Posterior vena cava (tissue), 2 donors: ENCODE measurements around the gene TOP2A. TPM values are rescaled to one million over a fixed set of nuclear protein-coding genes. Genes with fewer than 3 reads are reported as not detected.
A peak's percentile ranks its signal among the peaks of the same experiment; 100 is the strongest.

Experiments
- DNase-seq: peaks from one replicate; pipeline ENCODE4 v3.0.0-alpha.2; 2020; ENCODE audit warnings: low spot score
- intact Hi-C, 2 donors: fragments of 100-400 bp; cut with DNase I; formaldehyde crosslinking; loops; one replicate each; pipeline versions ENCODE4 v1.14.1 to v1.14.2; 2022 to 2023
- total RNA-seq, 2 donors: library from RNA; stranded (reverse); fragmentation: NEBNext Ultra II Directional; extraction: Animal tissue kit (Norgen Biotek cat#: 25700); gene quantifications; one replicate each; pipeline ENCODE4 v1.2.1, GENCODE V29; 2021
- donor health status: DM: yes; HTN: yes; CAD: no.
- donor health status: DM: yes; HTN: yes; CAD: no.

TOP2A gene
- total RNA-seq, 2 donors from 2014 or later: 1.1 to 2.2 TPM

DNA sequence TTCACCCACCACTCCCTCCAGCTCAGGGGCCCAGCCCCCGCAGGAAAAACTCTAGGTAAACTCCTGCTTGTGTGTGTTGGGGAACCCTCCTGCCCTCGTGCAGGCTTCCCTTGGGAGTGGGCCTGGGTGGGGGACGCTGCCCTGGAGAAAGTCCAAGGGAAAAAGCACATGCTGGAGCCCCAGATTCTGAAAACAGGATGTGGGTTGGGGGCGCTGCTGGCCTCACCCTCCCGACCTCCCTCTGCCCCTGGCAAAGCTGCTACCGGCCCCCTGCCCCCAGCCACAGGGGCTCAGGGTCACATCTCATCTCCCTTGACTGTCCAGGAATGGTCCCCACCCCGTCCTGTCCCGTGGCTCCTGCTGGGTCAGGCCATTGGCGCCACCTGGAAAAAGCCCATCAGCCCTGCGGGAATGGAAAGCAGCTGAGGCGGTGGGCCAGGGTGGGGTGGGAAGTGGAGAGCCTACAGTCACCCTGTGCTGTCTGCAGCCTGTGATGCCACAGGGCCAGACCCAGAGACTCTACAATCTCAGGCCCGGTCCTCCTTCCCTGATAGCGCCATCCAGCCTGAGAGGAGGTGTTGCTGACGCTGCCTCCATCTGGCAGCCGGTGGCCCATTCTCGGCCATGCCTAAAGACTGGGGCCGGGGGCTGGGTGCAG lies 50.7 kb downstream of the TOP2A start:
- intact Hi-C loops: loop anchor here in 1 of 2 donors (10.0 kb wide), 2 partner anchors 48 to 168 kb away; partner anchors contain the start of gene TOP2A
- DNase-seq: peak; percentile 52

DNA sequence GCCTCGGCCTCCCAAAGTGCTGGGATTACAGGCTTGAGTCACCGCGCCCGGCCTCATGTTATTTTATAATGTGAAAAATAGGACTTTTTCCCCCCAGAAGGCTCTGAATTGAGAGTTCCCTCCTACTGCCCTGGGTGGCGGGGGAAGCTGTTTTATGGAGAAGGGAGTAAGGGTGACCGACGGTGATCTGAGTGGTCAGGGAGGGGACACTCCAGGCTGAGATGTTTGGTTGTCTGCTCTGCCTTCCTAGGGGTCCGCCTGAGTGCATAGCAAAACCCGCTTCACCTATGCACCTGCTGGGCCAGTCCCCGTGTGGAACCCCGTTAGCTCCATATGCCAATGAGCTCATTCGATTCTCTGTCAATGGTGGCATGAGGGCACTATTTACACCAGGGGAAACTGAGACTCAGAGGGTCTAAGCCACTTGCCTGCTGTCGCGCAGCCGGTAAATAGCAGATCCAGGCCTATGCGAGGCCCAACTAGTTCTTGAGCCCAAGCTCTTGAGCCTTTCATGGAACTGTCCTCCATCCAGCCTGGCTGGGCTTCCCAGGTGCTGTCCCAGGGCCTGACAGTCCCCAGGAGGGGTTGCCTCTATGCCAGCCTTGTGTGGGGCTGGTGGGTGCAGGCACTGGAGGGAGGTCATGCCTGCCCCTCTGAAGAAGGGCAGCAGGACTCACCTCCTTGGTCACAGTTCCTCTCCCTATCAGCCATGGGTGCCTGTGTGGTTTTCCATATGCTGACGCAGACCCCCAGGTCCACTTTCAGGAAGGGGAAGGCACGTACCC lies 51.4 kb downstream of the TOP2A start:
- DNase-seq: peak; percentile 69
- intact Hi-C loops: loop anchor here in 1 of 2 donors (10.0 kb wide), 2 partner anchors 49 to 169 kb away; partner anchors contain the start of gene TOP2A

DNA sequence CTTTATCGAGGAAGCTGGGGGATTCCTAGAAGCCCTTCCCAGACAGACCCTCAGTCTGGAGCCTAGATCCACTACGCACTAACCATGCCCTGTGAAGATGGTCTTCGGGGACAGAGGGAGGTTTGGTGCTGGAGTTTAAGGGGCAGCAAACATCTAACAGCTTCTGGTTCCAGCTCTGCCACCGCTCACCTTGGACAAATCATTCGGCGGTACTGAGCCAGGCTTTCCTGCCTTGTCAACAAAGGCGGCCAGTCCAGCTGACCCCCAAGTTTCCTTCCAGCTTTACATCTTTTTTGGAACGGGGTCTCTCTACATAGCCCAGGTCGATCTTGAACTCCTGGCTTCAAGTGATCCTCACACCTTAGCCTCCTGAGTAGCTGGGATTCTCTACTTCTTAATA lies 52.8 kb downstream of the TOP2A start:
- peak; percentile 67 for DNase-seq
- intact Hi-C loops: loop anchor here (5.0 to 10.0 kb wide), 3 partner anchors 50 to 170 kb away; partner anchors contain the start of gene TOP2A (in 2 of the 2)

DNA sequence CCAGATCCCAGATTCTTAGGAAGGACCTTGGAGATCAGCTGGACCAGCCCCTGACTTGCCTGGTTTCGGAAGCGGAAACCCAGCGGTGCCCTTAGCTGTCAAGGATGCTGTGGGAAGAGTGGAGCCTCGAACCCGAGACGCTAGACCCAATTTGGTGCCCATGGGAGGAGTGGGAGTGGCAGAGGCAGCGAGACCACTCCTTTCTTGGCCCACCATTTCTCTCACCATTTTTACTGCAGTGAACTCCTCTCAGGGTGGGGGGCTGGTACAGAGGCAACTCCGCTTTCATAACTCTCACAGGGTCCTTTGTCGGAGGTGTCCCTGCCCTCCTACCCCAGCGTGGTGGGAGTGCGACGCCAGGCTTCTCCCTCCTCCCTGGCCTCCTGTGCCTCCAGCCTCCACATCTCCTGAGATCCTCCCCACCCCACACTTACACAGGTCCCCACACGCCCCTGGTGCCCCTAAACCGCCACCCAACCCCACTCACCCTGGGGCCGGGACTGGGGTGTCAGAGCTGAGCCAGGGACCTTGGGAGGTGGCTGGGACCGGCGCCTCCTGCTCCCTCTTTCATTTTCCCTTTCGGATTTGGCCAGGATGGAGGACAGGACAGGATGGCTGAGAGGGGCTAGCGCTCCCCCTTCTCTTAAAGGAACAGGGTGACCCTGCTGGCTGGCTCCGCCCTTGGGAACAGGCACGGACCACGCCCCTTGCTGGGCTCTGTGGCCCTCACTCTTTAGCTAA lies 53.4 kb downstream of the TOP2A start, which contains the start of gene GJD3:
GJD3 (minus strand) TSS at position 617 of the 741 bp plus-strand sequence. CDS start 922 bp downstream, outside the sequence.
- DNase-seq: peak; percentile 80
- intact Hi-C loops: loop anchor here (5.0 to 10.0 kb wide), 3 partner anchors 51 to 171 kb away; partner anchors contain the start of gene TOP2A (in 2 of the 2)

DNA sequence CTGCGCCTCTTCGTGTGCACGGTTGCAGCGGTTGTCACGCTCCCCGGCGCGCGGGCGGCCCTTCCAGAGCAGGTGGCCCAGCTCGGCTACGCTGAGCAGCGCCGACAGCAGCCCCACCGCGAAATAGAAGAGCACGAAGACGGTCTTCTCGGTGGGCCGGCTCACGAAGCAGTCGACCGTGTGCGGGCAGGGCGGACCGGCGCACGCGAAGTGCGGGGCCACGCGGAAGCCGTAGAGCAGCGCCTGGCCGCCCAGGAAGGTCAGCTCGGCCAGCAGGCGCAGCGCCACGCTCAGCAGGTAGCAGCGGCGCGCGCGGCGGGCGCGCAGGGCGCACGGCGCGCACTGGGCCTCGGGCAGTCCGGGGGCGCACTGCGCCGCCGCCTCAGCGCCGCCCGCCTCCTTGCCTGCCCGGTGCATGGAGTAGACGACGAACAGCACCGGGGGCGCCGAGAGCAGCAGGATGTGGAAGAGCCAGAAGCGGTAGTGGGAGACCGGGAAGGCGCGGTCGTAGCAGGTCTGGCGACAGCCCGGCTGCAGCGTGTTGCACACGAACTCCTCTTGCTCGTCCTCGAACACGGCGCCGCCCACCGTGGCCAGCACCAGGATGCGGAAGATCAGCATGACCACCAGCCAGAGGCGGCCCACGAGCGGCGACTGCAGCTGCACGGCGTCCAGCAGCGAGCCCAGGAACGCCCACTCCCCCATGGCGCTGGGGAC lies 54.4 kb downstream of the TOP2A start:
- intact Hi-C loops: loop anchor here (5.0 to 10.0 kb wide), 3 partner anchors 52 to 172 kb away; partner anchors contain the start of gene TOP2A (in 2 of the 2)
- DNase-seq: peak; percentile 81

DNA sequence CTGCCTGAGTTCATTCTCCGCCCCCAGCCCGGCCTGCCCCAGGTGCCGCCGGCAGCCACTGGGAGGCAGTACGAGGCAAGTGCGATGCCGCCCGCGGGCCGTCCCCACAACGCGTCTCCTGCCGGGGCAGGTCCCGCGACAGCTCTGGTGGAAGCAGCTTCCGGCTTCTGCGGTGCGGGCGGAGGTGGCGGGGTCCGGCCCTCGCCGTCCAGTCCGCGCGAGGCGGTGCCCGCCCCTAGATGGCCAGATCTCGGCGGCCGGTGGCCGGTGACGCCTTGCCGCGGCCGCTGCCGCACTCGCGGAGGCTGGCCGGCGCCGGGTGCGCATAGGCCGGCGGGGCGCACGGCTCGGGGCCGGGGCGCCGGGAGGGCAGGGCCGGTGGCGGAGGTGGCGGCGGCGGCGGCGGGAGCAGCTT lies 55.0 kb downstream of the TOP2A start:
- intact Hi-C loops: loop anchor here (5.0 to 10.0 kb wide), 3 partner anchors 52 to 172 kb away; partner anchors contain the start of gene TOP2A (in 2 of the 2)
- peak; percentile 94 for DNase-seq

DNA sequence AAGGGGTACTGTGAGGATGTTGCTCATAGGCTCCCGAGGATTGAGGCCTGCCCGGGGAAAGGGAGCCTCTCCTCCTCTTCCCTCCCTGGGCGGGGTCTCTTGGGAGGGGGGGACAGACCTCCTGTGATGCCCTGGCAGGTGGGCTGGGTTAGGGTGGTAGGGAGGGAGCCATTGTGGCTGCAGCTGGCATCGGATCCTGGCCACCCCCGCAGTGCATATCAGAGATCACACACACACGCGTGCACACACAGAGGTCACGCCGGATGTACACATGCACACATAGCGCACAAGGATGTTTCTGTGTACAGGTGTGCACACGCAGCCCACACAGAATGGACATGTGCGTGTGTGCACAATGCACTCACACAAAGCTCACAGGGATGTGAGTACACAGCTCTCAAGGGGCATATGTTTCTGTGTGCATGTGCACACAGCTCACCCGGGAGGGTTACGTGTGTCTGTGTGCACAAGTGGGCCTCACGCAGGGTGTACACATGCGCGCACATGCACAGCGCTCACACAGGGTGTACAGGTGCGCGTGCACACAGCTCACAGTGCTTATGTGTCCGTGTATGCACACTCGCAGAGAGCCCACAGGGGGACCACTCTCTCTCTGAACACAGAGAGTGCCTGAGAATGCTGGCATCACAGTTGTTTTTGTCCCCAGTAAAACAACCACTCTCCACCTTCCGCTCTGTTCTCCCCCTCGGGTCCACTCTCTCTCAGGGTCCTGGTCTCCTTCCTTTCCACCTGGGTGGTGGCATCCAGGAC lies 55.6 kb downstream of the TOP2A start:
- DNase-seq: peak; percentile 74
- intact Hi-C loops: loop anchor here (5.0 to 10.0 kb wide), 3 partner anchors 53 to 173 kb away; partner anchors contain the start of gene TOP2A (in 2 of the 2)

DNA sequence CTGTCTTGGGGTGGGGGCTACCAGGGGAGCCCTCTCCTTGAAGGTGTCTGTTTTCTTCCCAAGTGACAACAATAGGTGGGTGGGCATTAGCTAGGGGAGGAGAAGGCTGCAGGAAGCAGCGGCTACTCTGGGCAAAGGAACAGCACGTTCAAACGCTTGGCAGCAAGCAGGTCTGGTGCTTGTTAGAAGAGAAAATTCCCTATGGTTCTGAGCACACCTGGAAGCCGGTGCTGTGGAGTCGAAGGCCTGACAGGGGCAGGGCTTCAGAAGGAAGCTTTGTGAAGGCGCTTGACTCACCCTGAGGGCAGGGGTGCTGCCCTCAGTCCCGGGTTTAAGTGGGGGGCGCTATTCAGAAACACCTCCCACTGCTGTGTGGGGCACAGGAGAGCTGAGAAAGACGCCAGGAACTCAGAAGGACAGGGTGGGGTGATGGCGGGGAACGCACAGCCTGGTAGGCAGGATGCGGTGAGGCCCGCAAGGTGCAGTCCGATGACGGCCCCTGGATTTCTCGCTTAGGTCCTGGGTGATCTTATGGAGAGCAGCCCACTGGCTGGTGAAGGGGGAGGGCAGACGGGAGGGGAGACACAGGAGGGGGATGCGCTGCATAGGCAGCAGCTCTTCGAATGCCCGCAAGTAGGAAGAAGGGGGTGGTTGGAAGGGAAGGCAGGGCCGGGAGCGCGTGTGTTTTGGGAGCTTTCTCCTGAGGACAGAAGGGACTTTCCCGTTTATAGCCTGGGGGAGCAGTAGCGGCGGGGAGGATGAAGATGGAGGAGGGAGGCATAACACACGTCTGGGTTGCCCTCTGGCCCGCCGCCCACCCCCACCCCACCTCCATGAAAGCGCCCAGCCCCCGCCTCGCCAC lies 56.4 kb downstream of the TOP2A start:
- intact Hi-C loops: loop anchor here (5.0 to 10.0 kb wide), 3 partner anchors 54 to 174 kb away; partner anchors contain the start of gene TOP2A (in 2 of the 2)
- DNase-seq: no peak

DNA sequence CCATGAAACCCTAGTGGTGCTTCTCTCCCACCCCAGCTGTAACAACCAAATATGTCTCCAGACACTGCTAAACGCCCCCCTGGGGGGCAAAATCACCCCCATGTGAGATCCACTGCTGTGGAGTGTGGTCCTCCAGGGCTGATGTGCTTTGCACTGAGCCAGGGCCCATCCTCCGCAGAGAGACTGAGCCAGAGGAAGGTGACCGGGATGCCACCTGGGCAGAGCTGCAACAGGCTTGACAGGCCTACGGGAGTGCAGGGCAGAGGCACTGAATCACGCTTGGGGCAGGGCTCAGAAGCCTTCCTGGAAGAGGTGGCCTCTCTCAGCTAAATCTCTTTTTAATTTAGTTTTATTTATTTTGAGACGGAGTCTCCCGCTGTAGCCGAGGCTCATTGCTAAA lies 57.6 kb downstream of the TOP2A start:
- intact Hi-C loops: loop anchor here (5.0 to 10.0 kb wide), 3 partner anchors 55 to 175 kb away; partner anchors contain the start of gene TOP2A (in 2 of the 2)
- no peak for DNase-seq

DNA sequence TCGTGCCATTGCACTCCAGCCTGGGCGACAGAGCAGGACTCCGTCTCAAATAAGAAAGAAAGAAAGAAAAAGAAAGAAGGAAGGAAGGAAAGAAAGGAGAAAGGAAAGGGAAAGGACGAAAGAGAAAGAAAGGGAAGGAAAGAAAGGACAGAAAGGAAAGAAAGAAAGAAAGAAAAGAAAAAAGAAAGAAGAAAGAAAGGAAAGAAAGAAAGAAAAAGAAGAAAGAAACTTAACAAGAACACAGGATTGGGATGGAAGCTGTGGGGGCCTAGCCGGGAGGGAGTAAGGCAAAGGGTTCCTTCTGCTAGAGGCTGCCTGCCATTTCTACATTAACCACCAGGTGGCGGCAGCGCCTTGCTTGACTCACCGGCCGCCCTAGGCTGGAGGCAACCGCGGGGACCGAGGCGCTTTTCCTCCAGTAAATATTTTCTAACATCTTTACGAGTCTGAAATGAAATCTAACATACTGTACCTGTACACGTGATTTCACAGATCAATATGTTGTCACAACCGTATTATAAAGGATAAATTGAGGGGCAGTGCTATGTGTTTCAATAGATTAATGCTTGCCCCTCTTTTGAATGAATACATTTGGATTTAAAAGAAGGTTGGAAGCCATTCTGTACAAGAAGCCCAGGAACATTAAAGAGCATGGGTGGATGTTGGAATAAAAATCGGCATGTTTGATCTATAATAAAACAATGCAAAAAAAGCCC lies 59.2 kb downstream of the TOP2A start:
- peak; percentile 98 for DNase-seq
- intact Hi-C loops: loop anchor here in 1 of 2 donors (10.0 kb wide), 1 partner anchor 144 kb away; the partner anchor contains the start of gene WIPF2

DNA sequence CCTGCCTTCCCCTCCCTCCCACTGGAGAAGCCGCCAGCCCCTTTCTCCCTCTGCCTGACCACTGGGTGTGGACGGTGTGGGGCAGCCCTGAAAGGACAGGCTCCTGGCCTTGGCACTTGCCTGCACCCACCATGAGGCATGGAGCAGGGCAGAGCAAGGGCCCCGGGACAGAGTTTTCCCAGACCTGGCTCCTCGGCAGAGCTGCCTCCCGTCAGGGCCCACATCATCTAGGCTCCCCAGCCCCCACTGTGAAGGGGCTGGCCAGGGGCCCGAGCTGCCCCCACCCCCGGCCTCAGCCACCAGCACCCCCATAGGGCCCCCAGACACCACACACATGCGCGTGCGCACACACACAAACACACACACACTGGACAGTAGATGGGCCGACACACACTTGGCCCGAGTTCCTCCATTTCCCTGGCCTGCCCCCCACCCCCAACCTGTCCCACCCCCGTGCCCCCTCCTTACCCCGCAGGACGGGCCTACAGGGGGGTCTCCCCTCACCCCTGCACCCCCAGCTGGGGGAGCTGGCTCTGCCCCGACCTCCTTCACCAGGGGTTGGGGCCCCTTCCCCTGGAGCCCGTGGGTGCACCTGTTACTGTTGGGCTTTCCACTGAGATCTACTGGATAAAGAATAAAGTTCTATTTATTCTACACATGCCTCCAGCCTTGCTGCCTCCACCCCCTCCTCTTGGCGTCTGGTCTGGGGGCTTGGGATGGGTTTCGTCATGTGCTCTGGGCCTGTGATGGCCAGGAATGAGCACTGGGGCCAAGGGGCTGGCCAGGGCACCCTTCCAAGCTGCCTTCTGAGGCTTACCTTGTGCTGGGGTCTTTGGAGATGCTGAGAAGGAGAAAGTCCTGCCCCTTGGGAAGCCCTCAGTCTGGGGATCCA lies 60.5 kb downstream of the TOP2A start:
- peak; percentile 80 for DNase-seq
- intact Hi-C loops: loop anchor here in 1 of 2 donors (10.0 kb wide), 1 partner anchor 142 kb away; the partner anchor contains the start of gene WIPF2

DNA sequence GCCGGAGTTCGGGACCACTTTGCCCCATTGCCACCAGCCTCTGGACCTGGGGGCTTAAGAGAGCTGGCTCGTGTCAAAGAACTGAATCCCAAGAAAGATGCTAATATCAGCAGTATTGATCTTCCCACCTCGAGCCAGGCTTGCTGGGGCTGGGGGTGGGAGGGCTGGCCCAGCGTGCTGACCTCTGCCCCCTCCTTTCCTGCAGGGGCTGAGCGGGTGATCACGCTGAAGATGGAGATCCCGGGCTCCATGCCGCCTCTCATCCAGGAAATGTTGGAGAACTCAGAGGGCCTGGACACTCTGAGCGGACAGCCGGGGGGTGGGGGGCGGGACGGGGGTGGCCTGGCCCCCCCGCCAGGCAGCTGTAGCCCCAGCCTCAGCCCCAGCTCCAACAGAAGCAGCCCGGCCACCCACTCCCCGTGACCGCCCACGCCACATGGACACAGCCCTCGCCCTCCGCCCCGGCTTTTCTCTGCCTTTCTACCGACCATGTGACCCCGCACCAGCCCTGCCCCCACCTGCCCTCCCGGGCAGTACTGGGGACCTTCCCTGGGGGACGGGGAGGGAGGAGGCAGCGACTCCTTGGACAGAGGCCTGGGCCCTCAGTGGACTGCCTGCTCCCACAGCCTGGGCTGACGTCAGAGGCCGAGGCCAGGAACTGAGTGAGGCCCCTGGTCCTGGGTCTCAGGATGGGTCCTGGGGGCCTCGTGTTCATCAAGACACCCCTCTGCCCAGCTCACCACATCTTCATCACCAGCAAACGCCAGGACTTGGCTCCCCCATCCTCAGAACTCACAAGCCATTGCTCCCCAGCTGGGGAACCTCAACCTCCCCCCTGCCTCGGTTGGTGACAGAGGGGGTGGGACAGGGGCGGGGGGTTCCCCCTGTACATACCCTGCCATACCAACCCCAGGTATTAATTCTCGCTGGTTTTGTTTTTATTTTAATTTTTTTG lies 61.6 kb downstream of the TOP2A start:
- intact Hi-C loops: loop anchor here in 1 of 2 donors (10.0 kb wide), 1 partner anchor 141 kb away; the partner anchor contains the start of gene WIPF2

DNA sequence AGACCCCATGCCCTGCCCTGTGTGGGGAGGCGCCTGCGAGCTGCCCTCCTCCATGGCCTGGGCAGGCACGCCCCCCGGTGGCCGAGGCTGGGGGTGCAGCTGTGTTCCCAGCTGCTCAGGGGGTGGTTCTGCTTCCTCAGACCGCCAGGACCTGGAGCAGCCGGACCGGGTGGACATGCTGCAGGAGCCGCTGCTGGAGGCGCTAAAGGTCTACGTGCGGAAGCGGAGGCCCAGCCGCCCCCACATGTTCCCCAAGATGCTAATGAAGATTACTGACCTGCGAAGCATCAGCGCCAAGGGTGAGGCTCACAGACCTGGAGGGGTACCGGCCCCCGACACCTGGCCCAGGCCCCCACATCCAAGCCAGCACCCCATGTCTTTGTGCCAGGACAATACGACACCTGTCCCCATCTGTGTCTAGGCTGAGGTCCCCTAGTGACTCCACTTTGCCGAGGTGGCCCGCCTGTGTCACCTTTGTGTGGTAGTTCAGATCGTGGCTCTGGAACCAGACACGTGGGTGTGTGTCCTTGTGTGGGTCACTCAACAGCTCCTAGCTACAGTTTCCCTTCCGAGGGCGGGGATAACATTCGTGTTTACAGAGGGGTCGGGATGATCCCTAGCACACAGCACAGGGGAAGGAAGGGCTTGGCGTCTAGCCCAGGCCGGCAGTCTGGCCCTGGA lies 62.4 kb downstream of the TOP2A start:
- DNase-seq: peak; percentile 93
- intact Hi-C loops: loop anchor here in 1 of 2 donors (10.0 kb wide), 1 partner anchor 140 kb away; the partner anchor contains the start of gene WIPF2

More for the DNA sequence above, 61.6 kb downstream of the TOP2A start:
- DNase-seq: peak; percentile 83
